ENCODE measurements around the gene RBFA.
"Not testable (repeated sequence)": the region's sequence is repeated elsewhere in the genome, so short reads cannot be mapped to it uniquely, and the experiment has no call there.

RBFA gene, protein sequence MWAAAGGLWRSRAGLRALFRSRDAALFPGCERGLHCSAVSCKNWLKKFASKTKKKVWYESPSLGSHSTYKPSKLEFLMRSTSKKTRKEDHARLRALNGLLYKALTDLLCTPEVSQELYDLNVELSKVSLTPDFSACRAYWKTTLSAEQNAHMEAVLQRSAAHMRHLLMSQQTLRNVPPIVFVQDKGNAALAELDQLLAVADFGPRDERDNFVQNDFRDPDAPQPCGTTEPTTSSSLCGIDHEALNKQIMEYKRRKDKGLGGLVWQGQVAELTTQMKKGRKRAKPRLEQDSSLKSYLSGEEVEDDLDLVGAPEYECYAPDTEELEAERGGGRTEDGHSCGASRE

DNA sequence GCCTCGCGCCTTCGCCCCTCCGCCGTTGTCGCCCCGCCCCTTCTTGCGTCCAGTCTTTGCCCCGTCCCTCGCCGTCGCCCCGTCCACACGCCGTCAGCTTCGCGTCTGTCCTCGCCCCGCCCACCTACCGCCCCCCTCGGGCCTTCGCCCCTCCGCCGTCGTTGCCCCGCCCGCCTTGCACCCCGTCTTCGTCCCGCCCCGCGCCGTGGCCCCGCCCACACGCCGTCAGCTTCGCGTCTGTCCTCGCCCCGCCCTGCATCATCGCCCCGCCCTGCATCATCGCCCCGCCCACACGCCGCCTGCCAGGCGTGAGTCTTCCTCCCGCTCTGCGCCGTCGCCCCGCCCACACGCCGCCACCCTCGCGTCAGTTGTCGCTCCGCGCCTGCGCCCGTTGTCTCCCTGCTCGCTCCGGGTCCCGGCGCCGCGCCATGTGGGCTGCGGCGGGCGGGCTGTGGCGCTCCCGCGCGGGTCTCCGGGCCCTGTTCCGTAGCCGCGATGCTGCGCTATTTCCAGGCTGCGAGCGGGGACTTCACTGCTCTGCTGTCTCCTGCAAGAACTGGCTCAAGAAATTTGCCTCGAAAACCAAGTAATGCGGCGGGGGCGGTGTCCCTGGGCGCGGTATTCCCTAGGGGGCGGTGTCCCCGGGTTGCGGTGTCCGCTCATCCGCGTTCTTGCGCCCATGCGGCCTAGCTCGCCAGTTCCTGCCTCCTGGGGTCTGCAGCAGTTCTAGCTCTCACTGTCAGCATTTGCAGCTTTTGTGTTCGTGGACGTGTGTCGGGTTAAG, at the start of gene RBFA:
Gene RBFA (plus strand): TSS at position 367 of the 784 bp plus-strand sequence. CDS start 62 bp downstream, at position 429.
- peak; percentile 99 for DNase-seq

DNA sequence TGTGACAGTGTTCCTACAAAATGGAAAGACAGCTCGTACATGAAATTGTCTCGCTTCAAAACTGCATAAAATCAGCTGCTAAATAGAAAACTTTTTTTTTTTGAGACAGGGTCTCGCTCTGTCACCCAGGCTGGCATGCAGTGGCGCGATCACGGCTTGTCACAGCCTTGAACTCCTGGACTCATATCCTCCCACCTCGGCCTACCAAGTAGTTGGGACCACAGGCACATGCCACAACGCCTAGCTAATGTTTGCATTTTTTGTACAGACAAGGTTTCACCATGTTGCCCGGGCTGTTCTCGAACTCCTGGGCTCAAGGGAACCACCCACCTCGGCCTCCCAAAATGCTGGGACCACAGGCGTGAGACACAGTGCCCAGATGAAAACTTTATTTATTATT, 49.1 kb upstream of the RBFA start:
- DNase-seq = no peak

DNA sequence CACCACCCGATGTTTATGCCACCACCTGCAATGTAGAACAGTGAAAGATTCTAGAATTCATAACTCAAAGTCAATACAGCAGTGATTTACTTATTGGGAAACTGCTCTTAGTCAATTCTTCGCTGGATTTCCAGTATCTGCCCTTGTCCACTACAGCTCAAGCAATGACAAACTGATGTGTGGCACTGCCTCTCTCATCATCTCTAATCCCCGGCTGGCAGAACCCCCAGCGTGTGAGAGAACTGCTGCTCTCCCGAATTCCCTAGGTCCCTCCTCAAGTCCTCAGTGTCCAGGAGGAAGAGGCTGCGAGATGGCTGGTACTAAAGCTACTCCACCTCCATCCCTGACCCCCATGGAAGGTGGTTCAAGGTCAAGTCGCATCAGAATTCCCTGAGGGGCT, 47.5 kb upstream of the RBFA start:
- DNase-seq = no peak

DNA sequence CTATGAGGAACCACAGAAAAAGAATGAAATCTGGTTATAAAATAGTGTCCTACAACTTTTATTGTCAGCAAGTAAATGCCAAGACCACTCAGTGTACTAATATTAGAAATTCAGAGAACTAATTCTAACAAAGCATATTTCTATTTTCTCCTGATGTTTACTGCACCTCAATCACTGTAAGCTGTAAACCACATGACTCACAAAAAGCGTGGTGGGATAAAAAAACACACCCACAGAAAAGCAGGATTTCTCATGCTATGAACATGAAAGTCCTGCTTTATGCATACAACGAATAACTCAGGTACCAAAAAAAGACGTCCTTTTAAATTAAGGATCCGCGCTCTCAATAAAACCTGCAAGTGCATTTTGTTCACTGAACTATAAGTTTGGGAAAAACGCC, 46.7 kb upstream of the RBFA start:
- DNase-seq = peak; percentile 25

DNA sequence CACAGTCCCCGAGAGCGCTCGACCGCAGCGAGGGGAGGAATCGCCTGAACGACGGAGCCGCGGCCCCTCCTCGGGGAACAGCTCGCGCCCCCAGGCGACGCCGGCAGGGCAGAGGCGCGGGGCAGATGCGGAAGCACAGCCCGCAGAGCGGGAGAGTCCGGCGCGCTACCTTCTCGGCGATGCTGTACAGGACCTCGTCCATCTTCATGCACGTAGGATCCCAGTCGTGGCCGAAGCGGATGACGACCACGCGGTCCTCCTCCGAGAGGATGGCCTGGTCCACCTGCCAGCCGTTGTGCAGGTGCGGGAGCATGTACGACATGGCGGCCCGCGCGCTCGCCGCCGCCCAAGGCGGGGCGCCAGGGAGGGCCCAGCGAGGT, 46.2 kb upstream of the RBFA start:
- peak; percentile 61 for DNase-seq

DNA sequence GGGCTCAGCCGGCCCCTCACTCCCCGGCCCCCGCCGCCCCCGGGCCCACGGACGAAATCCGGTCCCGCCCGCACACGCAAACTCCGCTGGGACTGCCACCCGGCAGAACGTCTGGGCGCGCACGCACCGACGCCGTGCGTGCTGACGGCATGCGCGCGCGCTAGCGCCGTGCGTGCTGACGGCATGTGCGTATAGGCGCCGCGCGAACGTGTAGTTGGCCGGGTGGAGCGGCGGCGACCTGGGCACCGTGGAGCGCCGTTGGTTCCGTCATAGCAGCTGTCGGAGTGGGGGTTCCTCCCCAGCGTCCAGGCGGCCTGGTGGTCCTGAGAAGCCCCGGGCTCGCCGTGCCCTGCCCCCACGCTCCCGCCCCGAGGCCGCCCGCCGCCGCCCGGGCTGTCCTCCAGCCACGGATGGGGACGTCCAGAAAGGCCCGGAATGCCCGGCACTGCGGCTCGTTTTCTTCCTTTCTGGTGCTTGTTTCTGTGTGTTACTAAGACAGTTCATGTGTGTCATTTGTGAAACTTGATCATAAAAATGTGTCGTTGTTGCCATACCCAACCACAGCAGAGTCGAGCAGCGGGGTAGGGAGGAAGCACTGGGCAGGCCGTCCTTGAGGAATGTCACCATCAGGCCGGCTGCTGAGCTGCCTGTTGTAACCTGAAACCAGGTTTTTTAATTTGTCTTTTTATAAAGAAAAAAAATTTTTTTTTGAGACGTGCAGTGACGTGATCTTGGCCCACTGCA, 45.6 kb upstream of the RBFA start, which contains the start of gene TXNL4A:
Gene TXNL4A (minus strand): TSS at position 113 of the 744 bp plus-strand sequence. CDS start 171 bp downstream, outside the sequence.
- peak; percentile 88 for DNase-seq

DNA sequence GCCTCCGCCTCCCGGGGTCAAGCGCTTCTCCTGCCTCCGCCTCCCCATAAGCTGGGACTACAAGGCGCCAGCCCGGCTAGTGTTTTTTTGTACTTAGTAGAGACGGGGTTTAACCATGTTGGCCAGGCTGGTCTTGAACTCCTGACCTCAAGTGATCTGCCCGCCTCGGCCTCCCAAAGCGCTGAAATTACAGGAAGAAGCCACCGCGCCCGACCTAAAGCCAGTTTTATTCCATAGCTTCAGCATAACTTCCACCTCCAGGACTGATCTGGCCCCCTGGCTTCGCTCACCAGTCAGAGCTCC, 45.1 kb upstream of the RBFA start:
- DNase-seq = no peak

DNA sequence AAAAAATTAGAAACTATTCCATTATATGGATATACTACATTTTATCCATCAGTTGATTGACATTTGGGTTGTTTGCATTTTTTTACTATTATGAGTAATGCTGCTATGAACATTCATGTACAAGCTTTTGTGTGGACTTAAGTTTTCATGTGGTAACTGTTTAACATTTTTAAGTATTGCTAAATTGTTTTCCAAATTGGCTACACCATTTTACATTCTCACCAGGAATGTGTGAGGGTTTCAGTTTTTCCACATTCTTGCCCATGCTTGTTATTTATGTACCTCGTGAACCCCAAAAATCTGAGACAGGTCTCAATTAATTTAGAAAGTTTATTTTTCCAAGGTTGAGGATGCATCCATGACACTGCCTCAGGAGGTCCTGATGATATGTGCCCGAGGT, 42.7 kb upstream of the RBFA start:
- no peak for DNase-seq

DNA sequence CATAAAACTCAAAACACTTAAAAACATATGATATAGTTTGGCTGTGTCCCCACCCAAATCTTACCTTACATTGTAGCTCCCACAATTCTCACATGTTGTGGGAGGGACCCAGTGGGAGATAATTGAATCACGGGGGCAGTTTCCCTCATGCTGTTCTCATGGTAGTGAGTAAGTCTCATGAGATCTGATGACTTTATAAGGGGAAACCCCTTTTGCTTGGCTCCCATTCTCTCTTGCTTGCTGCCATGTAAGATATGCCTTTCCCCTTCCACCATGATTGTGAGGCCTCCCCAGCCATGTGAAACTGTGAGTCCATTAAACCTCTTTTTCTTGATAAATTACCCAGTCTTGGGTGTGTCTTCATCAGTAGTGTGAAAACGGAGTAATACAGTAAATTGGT, 34.5 kb upstream of the RBFA start:
- DNase-seq = peak; percentile 27

DNA sequence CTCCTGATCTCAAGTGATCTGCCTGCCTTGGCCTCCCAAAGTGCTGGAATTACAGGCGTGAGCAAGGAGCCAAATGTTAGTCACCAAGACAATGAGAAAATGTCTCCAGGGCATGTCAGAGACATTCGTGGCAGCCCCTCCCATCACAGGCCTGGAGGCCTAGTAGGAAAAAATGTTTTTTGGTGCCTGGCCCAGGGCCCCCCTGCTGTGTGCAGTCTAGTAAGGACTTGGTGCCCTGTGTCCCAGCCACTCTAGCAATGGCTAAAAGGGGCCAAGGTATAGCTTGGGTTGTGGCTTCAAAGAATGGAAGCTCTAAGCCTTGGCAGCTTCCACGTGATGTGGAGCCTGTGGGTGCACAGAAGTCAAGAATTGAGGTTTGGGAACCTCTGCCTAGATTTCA, 33.4 kb upstream of the RBFA start:
- DNase-seq = no peak

DNA sequence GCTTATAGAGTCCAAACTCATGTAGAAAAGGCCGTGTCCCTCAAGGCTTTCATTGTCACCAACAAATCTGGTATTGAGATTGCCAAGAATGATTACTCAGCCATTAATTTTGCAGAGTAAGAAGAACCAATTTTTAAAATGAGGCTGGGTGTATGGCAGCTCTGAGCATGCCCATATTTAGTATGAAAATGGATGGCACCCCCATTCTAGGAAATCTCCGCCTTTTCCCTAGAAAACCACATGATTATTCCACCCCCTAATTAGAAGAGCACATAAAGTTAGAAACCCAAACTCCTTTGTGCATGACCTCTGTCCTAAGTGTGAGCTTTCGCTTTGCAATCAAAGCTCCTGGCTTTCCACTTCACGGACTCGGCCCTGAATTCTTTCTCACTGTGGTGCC, 31.8 kb upstream of the RBFA start:
- no peak for DNase-seq

DNA sequence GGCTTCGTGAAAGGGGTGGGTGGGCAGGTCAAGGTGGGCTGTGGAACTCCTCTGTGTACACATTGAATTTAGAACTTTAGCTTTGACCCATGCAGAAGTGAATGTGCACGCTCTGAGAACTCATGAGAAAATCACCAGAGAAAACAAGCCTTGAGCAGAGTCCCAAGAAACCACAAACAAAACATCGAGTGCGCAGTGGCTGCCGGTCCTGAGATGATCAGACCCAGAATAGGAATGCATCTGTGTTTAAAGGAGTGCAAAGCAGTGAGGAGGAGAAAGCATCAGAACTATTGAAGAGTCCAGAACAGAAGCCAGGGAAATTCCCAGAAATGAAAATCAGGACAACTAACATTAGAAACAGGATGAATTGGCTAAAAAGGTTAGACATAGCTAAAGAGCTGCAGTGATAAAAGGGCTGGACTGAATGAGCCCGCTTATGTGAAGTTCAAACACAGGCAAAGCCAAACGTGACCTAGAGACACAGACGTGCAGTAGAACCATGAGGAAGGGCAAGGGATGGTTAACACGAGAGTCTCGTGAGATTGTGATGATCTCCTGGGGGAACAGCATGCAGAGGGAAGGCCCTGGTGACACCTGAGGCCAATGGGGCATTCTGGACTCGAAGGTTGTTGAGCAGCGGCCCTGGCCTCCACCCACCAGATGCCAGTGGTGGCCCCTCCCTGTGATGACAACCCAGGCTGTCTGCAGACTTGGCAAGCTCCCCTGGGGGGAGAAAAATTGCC, 29.5 kb upstream of the RBFA start:
- no peak for DNase-seq

DNA sequence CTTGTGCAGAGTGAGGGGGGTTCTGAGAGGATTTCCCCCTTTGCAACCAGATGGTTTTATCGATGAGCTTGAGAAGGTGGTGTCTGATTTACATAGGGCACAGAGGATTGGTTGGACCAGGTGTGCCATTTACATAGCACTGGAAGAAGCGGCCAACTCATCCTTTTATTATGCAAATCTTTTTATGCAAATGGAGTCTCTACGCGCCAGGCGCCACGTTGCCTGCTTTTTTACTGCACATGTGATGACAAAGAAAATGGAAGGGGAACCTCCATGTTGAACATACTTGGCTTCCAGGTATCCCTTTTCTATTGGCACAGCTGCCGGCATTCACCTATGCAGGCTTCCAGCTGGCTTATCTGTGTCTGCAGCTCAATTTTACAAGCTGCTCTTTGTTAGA, 27.5 kb upstream of the RBFA start:
- DNase-seq = no peak

DNA sequence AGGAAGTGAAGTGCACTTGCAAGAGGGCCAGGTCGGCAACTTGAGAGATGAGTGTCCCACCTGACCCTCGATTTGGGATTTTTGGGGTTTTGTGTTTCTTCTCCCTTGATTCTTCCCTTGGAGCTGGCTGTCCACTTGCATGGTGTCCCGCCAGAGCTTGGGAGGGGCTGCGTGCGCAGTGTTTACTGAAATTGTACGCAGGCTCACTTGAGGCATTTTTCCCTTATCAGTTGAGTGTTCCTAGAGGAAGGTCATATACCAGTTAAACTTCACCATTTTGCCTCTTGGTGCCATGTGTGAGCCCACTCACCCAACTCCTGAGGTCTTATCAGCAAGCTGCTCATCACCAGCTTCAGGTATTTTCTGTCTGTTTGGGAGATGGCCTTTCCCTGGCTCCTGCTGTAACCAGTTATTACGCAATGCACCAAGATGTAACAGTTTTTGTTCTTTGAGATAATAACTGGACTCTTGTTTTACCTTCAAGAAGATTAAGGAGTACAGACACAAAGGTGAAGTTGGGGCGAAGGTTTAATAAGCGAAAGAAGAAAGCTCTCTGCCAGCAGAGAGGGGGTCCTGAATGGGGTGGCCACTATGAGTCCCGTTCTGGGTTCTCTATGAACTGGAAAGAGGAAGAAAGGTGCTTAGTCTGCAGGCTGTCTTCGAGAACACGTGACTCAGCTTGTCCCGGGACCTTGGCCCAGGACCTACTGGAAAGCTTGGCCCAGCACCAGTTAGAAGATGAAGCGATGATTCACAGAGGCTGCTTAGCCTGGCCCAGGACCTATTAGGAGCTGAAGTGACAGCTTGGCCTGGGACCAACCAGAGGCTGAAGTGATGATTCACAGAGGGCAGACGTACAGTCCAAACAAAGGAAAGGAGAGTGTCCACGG, 24.3 kb upstream of the RBFA start:
- DNase-seq = no peak

DNA sequence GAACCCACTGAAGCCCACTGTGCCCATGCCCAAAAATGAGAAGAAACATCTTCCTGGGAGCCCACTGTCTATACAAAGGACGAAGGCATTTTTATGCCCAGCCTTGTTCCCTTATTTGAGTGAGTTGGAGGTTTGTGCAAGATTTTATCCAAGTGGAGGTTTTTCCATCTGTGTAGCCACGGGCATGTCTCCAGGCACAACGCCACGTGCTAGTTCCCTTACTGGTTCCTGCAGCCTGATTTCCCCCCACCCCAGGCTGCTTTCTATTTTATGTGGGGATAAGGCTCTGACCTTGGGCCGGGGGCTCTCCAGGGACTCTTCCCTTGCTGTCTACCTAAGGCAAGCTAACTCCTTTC, 23.7 kb upstream of the RBFA start:
- no peak for DNase-seq

DNA sequence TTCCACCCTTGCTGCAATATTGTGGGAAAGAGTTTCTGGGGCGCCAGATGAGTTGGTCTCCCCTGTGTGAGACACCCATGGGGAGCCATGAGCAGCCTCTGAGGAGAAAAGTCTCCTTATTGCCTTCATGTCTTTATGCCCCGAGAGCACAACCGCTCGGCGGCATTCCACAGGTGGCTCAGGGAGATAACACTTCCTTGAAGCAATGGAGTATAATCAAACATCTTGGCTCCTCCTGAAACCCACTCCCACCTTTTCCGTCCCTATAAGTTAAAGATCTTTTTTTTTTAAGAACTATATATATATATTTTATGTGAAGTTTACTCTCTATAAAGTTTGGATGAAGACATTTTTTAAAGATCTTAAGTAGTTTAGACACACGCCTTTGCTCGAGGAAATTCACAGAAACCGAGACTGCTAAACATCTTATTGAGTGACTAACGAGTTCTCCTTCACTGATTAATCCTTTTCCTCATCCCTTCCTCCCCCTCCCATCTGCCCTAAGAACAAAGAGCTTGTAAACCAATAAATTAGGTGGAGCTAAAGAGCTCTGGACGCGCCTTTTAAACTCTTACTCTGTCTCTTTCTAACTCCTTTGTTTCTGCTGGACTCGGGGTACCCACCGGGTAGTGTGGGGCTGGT, 22.6 kb upstream of the RBFA start:
- DNase-seq = not testable (repeated sequence)

DNA sequence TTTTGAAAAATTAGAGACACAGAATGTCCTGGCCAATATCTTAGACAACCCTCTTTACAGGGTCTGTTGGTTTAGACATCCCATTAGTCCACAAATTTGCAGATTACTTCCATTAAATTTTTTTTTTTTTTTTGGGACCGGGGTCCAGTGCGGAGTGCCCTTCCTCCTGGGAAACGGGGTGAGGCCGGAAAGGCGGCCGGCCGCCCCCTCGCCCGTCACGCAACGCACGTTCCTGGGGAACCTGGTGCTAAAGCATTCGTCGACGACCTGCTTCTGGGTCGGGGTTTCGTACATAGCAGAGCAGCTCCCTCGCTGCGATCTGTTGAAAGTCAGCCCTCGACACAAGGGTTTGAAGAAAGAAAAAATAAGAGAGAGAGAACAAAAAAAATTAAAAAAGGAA, 21.5 kb upstream of the RBFA start:
- DNase-seq = no peak

DNA sequence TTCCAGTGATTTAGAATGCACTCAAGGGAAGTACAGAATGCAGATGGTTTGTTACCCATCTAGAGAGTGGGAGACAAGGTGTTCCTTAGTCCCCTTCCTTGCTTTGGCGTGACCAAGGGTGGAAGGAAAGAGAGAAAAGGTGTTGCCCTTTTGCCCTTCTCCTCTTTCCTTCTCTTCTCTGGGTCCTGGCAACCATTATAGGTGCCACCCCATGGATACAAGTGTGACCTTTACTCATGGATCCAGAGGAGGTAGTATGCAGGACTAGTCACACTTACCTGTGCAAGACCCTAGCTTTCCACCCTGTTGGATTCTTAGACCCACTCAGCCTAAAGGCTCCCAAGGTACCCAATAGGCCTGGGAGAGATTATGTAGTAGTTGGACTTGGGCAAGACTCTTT, 11.6 kb upstream of the RBFA start:
- DNase-seq = peak; percentile 4

DNA sequence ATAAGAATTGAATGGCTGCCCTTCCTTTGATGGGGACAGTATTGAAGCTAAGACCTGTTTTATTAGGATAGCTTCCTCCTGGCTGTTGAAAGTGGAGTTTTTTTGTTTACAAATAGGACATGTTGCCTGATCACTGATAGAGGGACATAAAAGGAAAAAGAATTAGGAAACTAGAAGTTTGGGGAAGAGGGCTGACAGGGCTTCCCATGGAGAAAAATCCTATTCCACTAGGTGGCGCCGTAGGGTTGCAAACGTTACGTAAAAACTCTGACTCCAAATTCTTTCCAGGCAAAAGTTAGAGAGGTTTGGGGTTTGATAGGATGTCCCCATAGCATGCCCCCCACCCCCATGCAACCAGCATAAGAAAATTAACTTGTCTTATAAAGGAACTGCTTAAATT, 11.1 kb upstream of the RBFA start:
- peak; percentile 14 for DNase-seq

DNA sequence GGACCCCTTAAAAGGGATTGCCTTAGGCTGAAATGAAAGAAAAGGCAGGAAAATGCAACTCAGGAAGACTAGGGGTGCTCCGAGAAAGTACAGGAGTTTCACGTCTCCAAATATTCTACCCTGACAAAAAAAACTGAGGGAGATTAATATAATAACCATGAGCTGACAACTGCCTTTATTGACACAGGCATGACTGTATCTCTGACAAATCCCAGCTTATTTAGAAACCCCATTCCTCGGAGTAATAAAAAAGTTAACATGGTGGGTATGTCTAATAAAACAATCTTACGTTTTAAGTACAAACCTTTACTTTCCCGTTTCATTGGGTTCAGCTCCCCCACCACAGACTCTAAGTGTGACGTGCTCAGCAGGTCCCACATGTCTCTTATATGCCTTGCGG, 7.9 kb upstream of the RBFA start:
- DNase-seq = no peak

DNA sequence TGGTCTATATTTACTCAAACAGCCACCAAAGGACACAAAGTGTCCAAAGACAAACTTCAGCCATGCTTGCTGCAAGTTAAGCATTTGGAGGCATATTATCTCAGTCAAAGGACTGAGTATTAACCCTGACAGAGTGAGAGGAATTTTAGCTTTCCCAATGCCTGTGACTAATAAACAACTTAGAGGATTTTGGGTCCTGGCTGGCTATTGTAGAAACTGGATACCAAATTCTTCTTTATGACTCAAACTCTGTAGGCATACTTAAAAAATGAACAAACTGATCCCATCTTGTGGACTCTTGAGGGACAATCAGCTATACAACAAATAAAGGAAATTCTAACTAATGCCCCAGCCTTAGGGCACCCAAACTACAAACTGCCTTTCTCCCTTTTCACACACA, 6.5 kb upstream of the RBFA start:
- DNase-seq = not testable (repeated sequence)

DNA sequence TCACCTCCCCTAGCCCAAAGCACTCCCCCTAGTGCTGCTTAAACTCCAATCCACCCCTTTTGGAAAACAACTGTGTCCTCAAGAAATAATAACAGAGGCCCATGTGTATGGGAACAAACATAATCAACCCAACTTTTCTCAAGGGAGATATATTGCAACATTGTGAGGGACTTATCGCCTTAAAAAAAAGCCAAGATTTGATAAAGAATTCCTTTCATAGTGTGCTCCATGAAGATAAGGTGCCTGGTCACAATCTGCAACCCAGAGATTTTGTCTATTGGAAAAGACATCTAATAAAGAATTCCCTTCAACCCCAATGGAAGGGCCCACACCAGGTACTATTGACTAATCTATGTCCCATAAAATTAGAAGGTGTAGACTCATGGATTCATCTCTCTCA, 4.5 kb upstream of the RBFA start:
- DNase-seq = no peak
